B cell (primary cell): Measurements from ENCODE around the gene CRYBA2. TPM values are rescaled to one million over a fixed set of nuclear protein-coding genes. Genes with fewer than 3 reads are reported as not detected.
A peak's percentile ranks its signal among the peaks of the same experiment; 100 is the strongest.

Experiments used
- ATAC-seq: fragments of 200-7000 bp; cut with Tn5 transposase; one replicate; pipeline ENCODE4 v1.10.0; 2021; ENCODE audit warnings: low read depth, mild to moderate bottlenecking, moderate number of reproducible peaks, moderate library complexity
- CTCF ChIA-PET: fragments of 350-600 bp; sonication (Branson Sonifier 250); formaldehyde crosslinking; loops from one replicate; lab custom pipeline; 2021; ENCODE audit warnings: antibody characterized with exemption, inconsistent platforms; lab: Charles Lee
- POLR2A ChIA-PET: fragments of 350-600 bp; sonication (Branson Sonifier 250); formaldehyde crosslinking; loops from one replicate; lab custom pipeline; 2021; ENCODE audit warnings: antibody characterized with exemption; lab: Charles Lee
- DNase-seq: peaks from one replicate; pipeline ENCODE4 v3.0.0; 2013
- H2AFZ ChIP-seq: 2 replicates; pipeline ENCODE4 v1.6.1; 2012; ENCODE audit warnings: mild to moderate bottlenecking, low read depth, low read length; ENCODE audit not compliant: insufficient read depth, poor library complexity, severe bottlenecking
- H3K27ac ChIP-seq, 2 donors: 1 replicate in 1 of 2; 2 replicates in 1 of 2; pipeline ENCODE4 v1.5.1; 2012 to 2013; ENCODE audit warnings: low read length in 2 of 2, mild to moderate bottlenecking in 2 of 2, moderate library complexity in 1 of 2
- H3K27me3 ChIP-seq, 4 experiments: fragments of 200-600 bp in 1 of 4; sonication (generic) in 1 of 4; replicated peaks in 1 of 4; 1 replicate in 2 of 4; 2 replicates in 2 of 4; pipeline versions ENCODE4 v1.6.1 to v1.7.0; 2013 to 2016; ENCODE audit warnings: low read length in 3 of 4, mild to moderate bottlenecking in 2 of 4, mixed read lengths in 1 of 4, moderate library complexity in 1 of 4; ENCODE audit not compliant: insufficient read depth in 4 of 4, control insufficient read depth in 3 of 4; ENCODE audit errors: control extremely low read depth in 1 of 4
- H3K36me3 ChIP-seq, 2 experiments: replicated peaks in 1 of 2; 1 replicate in 1 of 2; 2 replicates in 1 of 2; pipeline versions ENCODE4 v1.6.1 to v1.7.1; 2013; ENCODE audit warnings: low read length in 1 of 2; ENCODE audit not compliant: insufficient read depth in 2 of 2, control insufficient read depth in 1 of 2; ENCODE audit errors: control extremely low read depth in 1 of 2, extremely low read depth in 1 of 2
- H3K4me1 ChIP-seq, 2 donors: fragments of 200-600 bp in 1 of 2; sonication (generic) in 1 of 2; 1 replicate in 1 of 2; 2 replicates in 1 of 2; pipeline versions ENCODE4 v1.5.1 to v1.6.1; 2013 to 2017; ENCODE audit warnings: low read length in 2 of 2; ENCODE audit not compliant: control insufficient read depth in 2 of 2, insufficient read depth in 2 of 2
- H3K4me2 ChIP-seq: replicated peaks from 2 replicates; pipeline ENCODE3; 2012; ENCODE audit warnings: mild to moderate bottlenecking, low read depth, low read length; ENCODE audit not compliant: poor library complexity, severe bottlenecking
- H3K4me3 ChIP-seq, 5 experiments: fragments of 200-600 bp in 1 of 5; sonication (generic) in 1 of 5; 1 replicate in 3 of 5; 2 replicates in 2 of 5; pipeline versions ENCODE4 v1.5.1 to v1.7.0; 2011 to 2016; ENCODE audit warnings: low read length in 4 of 5, mild to moderate bottlenecking in 4 of 5, low read depth in 2 of 5, control low read depth in 1 of 5, moderate library complexity in 1 of 5; ENCODE audit not compliant: insufficient read depth in 1 of 5; ENCODE audit errors: control extremely low read depth in 1 of 5, extremely low read depth in 1 of 5
- H3K79me2 ChIP-seq: fragments of 200-600 bp; sonication (generic); one replicate; pipeline ENCODE4 v1.6.0; 2016; ENCODE audit warnings: low read length; ENCODE audit not compliant: control insufficient read depth, insufficient read depth
- H3K9ac ChIP-seq: fragments of 200-600 bp; sonication (generic); 2 replicates; pipeline ENCODE4 v1.6.1; 2017; ENCODE audit warnings: mild to moderate bottlenecking, low read length, moderate library complexity
- H3K9me3 ChIP-seq, 3 donors: one replicate each; pipeline versions ENCODE4 v1.6.1 to v1.7.1; 2013; ENCODE audit warnings: low read length in 2 of 3; ENCODE audit not compliant: control insufficient read depth in 2 of 3, insufficient read depth in 1 of 3; ENCODE audit errors: control extremely low read depth in 1 of 3
- H4K20me1 ChIP-seq: 2 replicates; pipeline ENCODE4 v1.6.0; 2012; ENCODE audit warnings: mild to moderate bottlenecking, low read length; ENCODE audit not compliant: insufficient read depth, control insufficient read depth, poor library complexity, severe bottlenecking
- H3K27ac Mint-ChIP-seq: one replicate; pipeline ENCODE4 v1.8.0; 2021; ENCODE audit warnings: mixed read lengths
- H3K27me3 Mint-ChIP-seq: one replicate; pipeline ENCODE4 v1.8.0; 2021; ENCODE audit warnings: mixed read lengths
- H3K4me1 Mint-ChIP-seq: one replicate; pipeline ENCODE4 v1.8.0; 2021; ENCODE audit warnings: mixed read lengths
- H3K4me3 Mint-ChIP-seq: one replicate; pipeline ENCODE4 v1.8.0; 2021; ENCODE audit warnings: mixed read lengths
- H3K9me3 Mint-ChIP-seq: one replicate; pipeline ENCODE4 v1.8.0; 2022; ENCODE audit warnings: mixed read lengths; ENCODE audit not compliant: insufficient read depth
- CTCF ChIP-seq: fragments of 200-600 bp; IDR thresholded peaks from one replicate; pipeline ENCODE4 v1.8.0; 2022; ENCODE audit warnings: antibody characterized with exemption, mild to moderate bottlenecking
- EZH2 ChIP-seq: IDR thresholded peaks from 2 replicates; pipeline ENCODE4 v1.6.1; 2012; ENCODE audit warnings: borderline replicate concordance, low read depth, mild to moderate bottlenecking, moderate library complexity, low read length; ENCODE audit not compliant: insufficient read depth, poor library complexity, severe bottlenecking
- whole genome bisulfite sequencing: methylation state at CpG from one replicate; pipeline ENCODE4 v1.1.5; 2013; ENCODE audit warnings: missing lambda C conversion rate; ENCODE audit not compliant: insufficient coverage; 5-methylcytosine and 5-hydroxymethylcytosine counted together
- intact Hi-C: fragments of 100-400 bp; cut with micrococcal nuclease; formaldehyde crosslinking; loops from one replicate; pipeline ENCODE4 v1.10.0; 2022
- polyA plus RNA-seq: library from polyadenylated mRNA; depleted of rRNA; stranded (reverse); fragments of >200 nt; gene quantifications from 2 replicates; pipeline ENCODE4 v1.2.3, GENCODE V29; 2012
- total RNA-seq, 2 donors: library from RNA; stranded (reverse); fragments of 120-200 nt in 1 of 2; gene quantifications; 1 replicate in 1 of 2; 2 replicates in 1 of 2; pipeline versions ENCODE4 v1.2.3 to v1.2.4, GENCODE V29; 2013 to 2022

Gene CRYBA2
- total and polyA plus RNA-seq, 2 donors (not counting 1 experiment from before 2014, with no cell fraction given): not detected

- H3K4me1 Mint-ChIP-seq: peaks cover 15% of the 10 kb centered on the region
- Histone ChIP-seq H3K4me2 (peak overlapping the region; percentile 71), H3K36me3 (no peaks in the 10 kb centered on the region), H3K9ac (peak overlapping the region; percentile 23), H4K20me1 (no peaks in the 10 kb centered on the region), H3K9me3 (peaks cover 0 to 37% (median 0%) of the 10 kb centered on the region in 3 donors), H3K27me3 (peaks cover 0 to 97% (median 68%) of the 10 kb centered on the region in 4 experiments), H3K4me1 (peaks cover 27 to 36% of the 10 kb centered on the region in 2 donors), H2AFZ (peak overlapping the region; percentile 46), H3K79me2 (no peaks in the 10 kb centered on the region), H3K4me3 (peak overlapping the region in 2 of 5 experiments; percentile 7 to 29), H3K27ac (no peak overlapping the region)
- WGBS: 5% methylated on average over 40 of the region's 44 CpGs
- ChIA-PET CTCF (interaction anchor here (1.2 kb wide), 1 partner anchor 20 kb away, joined by 4 read pairs; no protein-coding TSS in a partner anchor), POLR2A (no interaction called here)
- no peak for TF ChIP-seq EZH2
- no peak for TF ChIP-seq CTCF
- ATAC-seq (no peak), DNase-seq (no peak)
- H3K27me3 Mint-ChIP-seq: peaks cover 69% of the 10 kb centered on the region
- H3K9me3 Mint-ChIP-seq: no peaks in the 10 kb centered on the region
- intact Hi-C loops: loop anchor here (10.0 kb wide), 1 partner anchor 62 kb away; no protein-coding TSS in a partner anchor
- H3K4me3 Mint-ChIP-seq: peak overlapping the region; percentile 34
- no peak overlapping the region for H3K27ac Mint-ChIP-seq
Measured at GRCh38 chr2:218992703-218993344, 398 bp downstream of the CRYBA2 start.

GRCh38 chr2:218992196-218992595, 1.0 kb downstream of the CRYBA2 start:
- no peak overlapping the region for H2AFZ ChIP-seq
- H3K4me3 ChIP-seq: no peak overlapping the region
- no peak overlapping the region for H3K27ac Mint-ChIP-seq
- no peaks in the 10 kb centered on the region for H3K9me3 Mint-ChIP-seq
- ChIA-PET CTCF (interaction anchor here (1.2 kb wide), 1 partner anchor 20 kb away, joined by 4 read pairs; no protein-coding TSS in a partner anchor), POLR2A (no interaction called here)
- H3K27ac ChIP-seq: no peak overlapping the region
- ATAC-seq (no peak), DNase-seq (no peak)
- H4K20me1 ChIP-seq: no peaks in the 10 kb centered on the region
- peaks cover 0 to 40% (median 0%) of the 10 kb centered on the region in 3 donors for H3K9me3 ChIP-seq
- H3K4me1 Mint-ChIP-seq: peaks cover 15% of the 10 kb centered on the region
- TF ChIP-seq CTCF (no peak), EZH2 (peak; percentile 45)
- intact Hi-C loops: loop anchor here (10.0 kb wide), 1 partner anchor 63 kb away; no protein-coding TSS in a partner anchor
- H3K4me1 ChIP-seq: peaks cover 27 to 40% of the 10 kb centered on the region in 2 donors
- no peak overlapping the region for H3K4me2 ChIP-seq
- H3K27me3 ChIP-seq: peaks cover 0 to 97% (median 68%) of the 10 kb centered on the region in 4 experiments
- WGBS: 6% methylated on average over 2 of the region's 7 CpGs
- H3K36me3 ChIP-seq: no peaks in the 10 kb centered on the region
- H3K79me2 ChIP-seq: no peaks in the 10 kb centered on the region
- no peak overlapping the region for H3K4me3 Mint-ChIP-seq
- peaks cover 71% of the 10 kb centered on the region for H3K27me3 Mint-ChIP-seq
- H3K9ac ChIP-seq: no peak overlapping the region
